Progenitor cell of endocrine pancreas (in vitro differentiated cells): Measurements from ENCODE around the gene DENND1A. TPM values are rescaled to one million over a fixed set of nuclear protein-coding genes. Genes with fewer than 3 reads are reported as not detected.

ENCODE experiments used
- DNase-seq: peaks from one replicate; pipeline ENCODE4 v3.0.0; 2021; ENCODE audit warnings: low spot score; ENCODE audit not compliant: unreplicated experiment
- H3K27ac Mint-ChIP-seq: 2 replicates; pipeline ENCODE4 v1.8.0; 2021; ENCODE audit warnings: mild to moderate bottlenecking, moderate library complexity, mixed read lengths
- H3K27me3 Mint-ChIP-seq: 2 replicates; pipeline ENCODE4 v1.8.0; 2021; ENCODE audit warnings: mixed read lengths
- H3K36me3 Mint-ChIP-seq: 2 replicates; pipeline ENCODE4 v1.8.0; 2022; ENCODE audit warnings: mixed read lengths; ENCODE audit not compliant: insufficient read depth
- H3K4me1 Mint-ChIP-seq: 2 replicates; pipeline ENCODE4 v1.8.0; 2021; ENCODE audit warnings: low read depth, mixed read lengths
- H3K4me3 Mint-ChIP-seq: 2 replicates; pipeline ENCODE4 v1.8.0; 2021; ENCODE audit warnings: low read depth, mild to moderate bottlenecking, moderate library complexity, mixed read lengths
- H3K9me3 Mint-ChIP-seq: 2 replicates; pipeline ENCODE4 v1.8.0; 2021; ENCODE audit warnings: low read depth, mixed read lengths
- CTCF ChIP-seq: fragments of 200-600 bp; sonication (generic); IDR thresholded peaks from one replicate; pipeline ENCODE4 v1.5.0; 2021; ENCODE audit warnings: antibody characterized with exemption, mild to moderate bottlenecking; ENCODE audit not compliant: unreplicated experiment
- total RNA-seq: library from RNA; stranded (reverse); gene quantifications from 2 replicates; pipeline ENCODE4 v1.2.1, GENCODE V29; 2021

The DENND1A gene
- total RNA-seq, 1 donor from 2014 or later, result 20.1 TPM

DNA sequence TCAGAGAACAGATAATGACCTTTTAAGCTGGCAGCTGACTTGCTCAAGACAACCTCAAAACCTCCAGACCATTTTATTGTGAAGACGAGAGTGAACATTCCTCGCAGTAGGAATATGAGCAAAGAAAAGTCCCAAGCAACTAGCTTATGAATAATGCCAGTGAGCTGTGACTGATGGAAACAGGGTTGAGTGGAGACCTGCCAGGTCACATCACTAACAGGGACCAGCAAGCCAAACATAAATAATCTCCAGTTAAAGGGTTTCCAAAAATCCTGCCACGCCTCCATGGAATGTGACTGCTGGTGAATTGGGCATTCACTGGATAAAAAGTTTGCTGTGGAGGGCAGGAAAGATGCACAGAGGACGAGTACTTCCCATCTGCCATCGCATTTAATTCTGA is 388.5 kb downstream of the DENND1A start:
- TF ChIP-seq CTCF, result no peak
- Mint-ChIP-seq H3K9me3 (no peaks in the 10 kb centered on the region), H3K27ac (no peak overlapping the region)

DNA sequence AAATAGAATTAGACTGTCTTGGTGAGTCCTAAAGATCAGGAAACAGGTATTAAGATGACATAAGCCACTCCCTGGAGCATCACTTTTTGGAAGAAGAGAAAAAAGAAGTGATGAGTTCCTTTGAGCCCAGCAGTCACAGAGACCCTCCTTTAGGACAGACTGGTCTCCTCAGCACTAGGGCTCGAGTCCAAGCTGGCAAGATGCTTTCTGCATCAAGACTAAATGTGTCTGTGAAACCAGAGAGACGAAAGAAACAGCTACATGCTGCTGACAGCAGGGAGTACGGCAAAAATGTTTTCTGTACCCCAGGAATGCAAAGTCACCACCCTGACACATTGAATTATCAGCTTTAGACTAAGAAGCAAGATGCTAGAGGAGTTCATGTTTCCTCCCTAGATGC is 389.5 kb downstream of the DENND1A start:
- H3K9me3 Mint-ChIP-seq, result no peaks in the 10 kb centered on the region
- H3K4me1 Mint-ChIP-seq, result peaks cover 3% of the 10 kb centered on the region
- no peak for TF ChIP-seq CTCF
- H3K4me3 Mint-ChIP-seq, result no peak overlapping the region
- peaks cover 26% of the 10 kb centered on the region for H3K27me3 Mint-ChIP-seq
- DNase-seq, result no peak
- H3K36me3 Mint-ChIP-seq, result no peaks in the 10 kb centered on the region
- H3K27ac Mint-ChIP-seq, result no peak overlapping the region

More for the DNA sequence above, 388.5 kb downstream of the DENND1A start:
- Mint-ChIP-seq H3K36me3 (no peaks in the 10 kb centered on the region), H3K4me1 (peaks cover 3% of the 10 kb centered on the region), H3K4me3 (no peak overlapping the region), H3K27me3 (peaks cover 29% of the 10 kb centered on the region)
- DNase-seq, result no peak

GRCh38 chr9:123537809-123538208 is 392.1 kb downstream of the DENND1A start:
- peaks cover 14% of the 10 kb centered on the region for H3K27me3 Mint-ChIP-seq
- peaks cover 1% of the 10 kb centered on the region for H3K36me3 Mint-ChIP-seq
- H3K4me1 Mint-ChIP-seq, result peaks cover 3% of the 10 kb centered on the region
- H3K27ac Mint-ChIP-seq, result no peak overlapping the region
- H3K4me3 Mint-ChIP-seq, result no peak overlapping the region
- no peak for TF ChIP-seq CTCF
- peaks cover 3% of the 10 kb centered on the region for H3K9me3 Mint-ChIP-seq
- DNase-seq, result no peak

- Mint-ChIP-seq H3K4me1 (no peaks in the 10 kb centered on the region), H3K27ac (no peak overlapping the region), H3K9me3 (peaks cover 3% of the 10 kb centered on the region), H3K36me3 (peaks cover 1% of the 10 kb centered on the region), H3K4me3 (no peak overlapping the region), H3K27me3 (peaks cover 7% of the 10 kb centered on the region)
- DNase-seq, result no peak
- no peak for TF ChIP-seq CTCF
Observed at GRCh38 chr9:123536455-123536868, 393.5 kb downstream of the DENND1A start.

DNA sequence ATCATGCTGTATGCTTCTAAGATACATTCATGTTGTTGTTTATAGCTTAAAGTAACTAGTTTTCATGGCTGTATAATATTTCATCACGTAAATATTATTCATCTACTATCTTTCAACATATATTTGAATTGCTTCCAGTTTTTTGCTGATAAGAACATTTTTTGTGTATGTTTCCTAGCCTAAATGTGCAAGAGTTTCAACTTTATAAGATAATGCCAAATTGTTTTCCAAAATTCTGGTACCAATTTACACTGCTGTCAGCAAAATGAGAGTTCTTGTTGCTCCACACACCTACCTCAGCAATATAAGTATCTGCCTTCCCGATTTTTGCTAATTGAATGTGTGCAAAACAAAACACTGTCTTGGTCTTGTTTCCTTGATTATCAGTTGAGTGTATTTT is 395.6 kb downstream of the DENND1A start:
- Mint-ChIP-seq H3K36me3 (peaks cover 8% of the 10 kb centered on the region), H3K4me1 (no peaks in the 10 kb centered on the region)

More for the DNA sequence above, 395.6 kb downstream of the DENND1A start:
- H3K27me3 Mint-ChIP-seq, result peaks cover 3% of the 10 kb centered on the region
- no peak for TF ChIP-seq CTCF
- no peak overlapping the region for H3K27ac Mint-ChIP-seq
- no peak overlapping the region for H3K4me3 Mint-ChIP-seq
- DNase-seq, result no peak
- peaks cover 13% of the 10 kb centered on the region for H3K9me3 Mint-ChIP-seq
